ENCODE results near the gene CDC42BPG.
A peak's percentile ranks its signal among the peaks of the same experiment; 100 is the strongest.

Gene CDC42BPG

GRCh38 chr11:64879244-64879900, 34.9 kb upstream of the CDC42BPG start:
- peak; percentile 44 for DNase-seq
- in situ Hi-C loops (cut with MboI; ENCODE audit: low pct_unique_long_range_greater_than_20kb, low sequenced_read_pairs) = no loop called here

- peak; percentile 98 for DNase-seq
- in situ Hi-C loops (cut with MboI; ENCODE audit: low pct_unique_long_range_greater_than_20kb, low sequenced_read_pairs) = no loop called here
Observed at GRCh38 chr11:64878494-64879243, 34.2 kb upstream of the CDC42BPG start, which contains the start of gene EHD1. TSS of gene EHD1 (minus strand) at chr11:64878621. CDS start at chr11:64878464, 157 bp downstream.

- in situ Hi-C loops (cut with MboI; ENCODE audit: low pct_unique_long_range_greater_than_20kb, low sequenced_read_pairs) = no loop called here
- DNase-seq = no peak
Observed at GRCh38 chr11:64878223-64878493, 33.7 kb upstream of the CDC42BPG start.

- DNase-seq = peak; percentile 59
- in situ Hi-C loops (cut with MboI; ENCODE audit: low pct_unique_long_range_greater_than_20kb, low sequenced_read_pairs) = no loop called here
Observed at GRCh38 chr11:64877390-64878222, 33.2 kb upstream of the CDC42BPG start.

- in situ Hi-C loops (cut with MboI; ENCODE audit: low pct_unique_long_range_greater_than_20kb, low sequenced_read_pairs) = no loop called here
- DNase-seq = no peak
Observed at GRCh38 chr11:64876835-64877341, 32.4 kb upstream of the CDC42BPG start.

GRCh38 chr11:64876229-64876750, 31.8 kb upstream of the CDC42BPG start:
- in situ Hi-C loops (cut with MboI; ENCODE audit: low pct_unique_long_range_greater_than_20kb, low sequenced_read_pairs) = no loop called here
- DNase-seq = no peak

GRCh38 chr11:64875369-64876228, 31.1 kb upstream of the CDC42BPG start:
- DNase-seq = no peak
- in situ Hi-C loops (cut with MboI; ENCODE audit: low pct_unique_long_range_greater_than_20kb, low sequenced_read_pairs) = no loop called here

GRCh38 chr11:64874308-64875240, 30.1 kb upstream of the CDC42BPG start:
- no peak for DNase-seq
- in situ Hi-C loops (cut with MboI; ENCODE audit: low pct_unique_long_range_greater_than_20kb, low sequenced_read_pairs) = no loop called here

GRCh38 chr11:64872790-64873488, 28.5 kb upstream of the CDC42BPG start:
- no peak for DNase-seq
- in situ Hi-C loops (cut with MboI; ENCODE audit: low pct_unique_long_range_greater_than_20kb, low sequenced_read_pairs) = no loop called here

- DNase-seq = no peak
- in situ Hi-C loops (cut with MboI; ENCODE audit: low pct_unique_long_range_greater_than_20kb, low sequenced_read_pairs) = no loop called here
Observed at GRCh38 chr11:64871492-64871891, 27.0 kb upstream of the CDC42BPG start.

GRCh38 chr11:64870893-64871466, 26.5 kb upstream of the CDC42BPG start:
- in situ Hi-C loops (cut with MboI; ENCODE audit: low pct_unique_long_range_greater_than_20kb, low sequenced_read_pairs) = no loop called here
- no peak for DNase-seq

- in situ Hi-C loops (cut with MboI; ENCODE audit: low pct_unique_long_range_greater_than_20kb, low sequenced_read_pairs) = no loop called here
- no peak for DNase-seq
Observed at GRCh38 chr11:64870176-64870892, 25.9 kb upstream of the CDC42BPG start.

GRCh38 chr11:64869571-64870175, 25.2 kb upstream of the CDC42BPG start:
- in situ Hi-C loops (cut with MboI; ENCODE audit: low pct_unique_long_range_greater_than_20kb, low sequenced_read_pairs) = no loop called here
- no peak for DNase-seq

GRCh38 chr11:64868904-64869570, 24.6 kb upstream of the CDC42BPG start:
- DNase-seq = no peak
- in situ Hi-C loops (cut with MboI; ENCODE audit: low pct_unique_long_range_greater_than_20kb, low sequenced_read_pairs) = no loop called here

GRCh38 chr11:64867748-64868462, 23.5 kb upstream of the CDC42BPG start:
- in situ Hi-C loops (cut with MboI; ENCODE audit: low pct_unique_long_range_greater_than_20kb, low sequenced_read_pairs) = no loop called here

More at GRCh38 chr11:64867748-64868462, 23.5 kb upstream of the CDC42BPG start:
- DNase-seq = no peak

Measured in KBM-7 (cell line).